WTC11 (cell line): ENCODE measurements around the gene STYK1. TPM values are rescaled to one million over a fixed set of nuclear protein-coding genes. Genes with fewer than 3 reads are reported as not detected.

ENCODE experiments used
- AFF4 ChIP-seq: sonication (generic); formaldehyde crosslinking; IDR thresholded peaks from 2 replicates; pipeline ENCODE4 v1.8.1; 2023; ENCODE audit warnings: mild to moderate bottlenecking, missing genetic modification reagents, borderline replicate concordance
- CREM ChIP-seq: sonication (generic); formaldehyde crosslinking; IDR thresholded peaks from 2 replicates; pipeline ENCODE4 v1.8.1; 2022; ENCODE audit warnings: mild to moderate bottlenecking, missing genetic modification reagents, moderate library complexity
- E2F4 ChIP-seq: sonication (generic); formaldehyde crosslinking; IDR thresholded peaks from 2 replicates; pipeline ENCODE4 v1.8.1; 2022; ENCODE audit warnings: low read depth, mild to moderate bottlenecking, moderate library complexity, missing genetic modification reagents, borderline replicate concordance
- ELF4 ChIP-seq: sonication (generic); formaldehyde crosslinking; IDR thresholded peaks from 2 replicates; pipeline ENCODE4 v1.8.1; 2022; ENCODE audit warnings: low read depth, mild to moderate bottlenecking, moderate library complexity, missing genetic modification reagents
- ERG ChIP-seq: fragments of 250-450 bp; sonication (Bioruptor Pico); IDR thresholded peaks from 2 replicates; pipeline ENCODE4 v1.8.0; 2021; ENCODE audit warnings: mild to moderate bottlenecking
- NFATC4 ChIP-seq: fragments of 250-450 bp; sonication (Bioruptor Pico); IDR thresholded peaks from 2 replicates; pipeline ENCODE4 v1.9.0; 2021; ENCODE audit warnings: mild to moderate bottlenecking
- NR1H2 ChIP-seq: sonication (generic); formaldehyde crosslinking; IDR thresholded peaks from 2 replicates; pipeline ENCODE4 v1.9.0; 2021; ENCODE audit warnings: mild to moderate bottlenecking, moderate library complexity, missing genetic modification reagents
- NR3C1 ChIP-seq: sonication (generic); formaldehyde crosslinking; conservative IDR thresholded peaks from 2 replicates; pipeline ENCODE4 v1.8.1; 2023; ENCODE audit warnings: low read depth, mild to moderate bottlenecking, missing genetic modification reagents
- OVOL2 ChIP-seq: fragments of 250-450 bp; sonication (Bioruptor Pico); IDR thresholded peaks from 2 replicates; pipeline ENCODE4 v1.9.0; 2021; ENCODE audit warnings: mild to moderate bottlenecking, borderline replicate concordance
- ZBTB21 ChIP-seq: sonication (generic); formaldehyde crosslinking; IDR thresholded peaks from 2 replicates; pipeline ENCODE4 v1.8.1; 2023; ENCODE audit warnings: mild to moderate bottlenecking, missing genetic modification reagents, borderline replicate concordance
- ZBTB43 ChIP-seq: sonication (generic); formaldehyde crosslinking; IDR thresholded peaks from 2 replicates; pipeline ENCODE4 v1.8.1; 2023; ENCODE audit warnings: mild to moderate bottlenecking, missing genetic modification reagents
- ZNF138 ChIP-seq: sonication (generic); formaldehyde crosslinking; conservative IDR thresholded peaks from 2 replicates; pipeline ENCODE4 v1.8.1; 2022; ENCODE audit warnings: mild to moderate bottlenecking, moderate library complexity, missing genetic modification reagents
- ZNF232 ChIP-seq: sonication (generic); formaldehyde crosslinking; IDR thresholded peaks from 2 replicates; pipeline ENCODE4 v1.8.0; 2022; ENCODE audit warnings: mild to moderate bottlenecking, missing genetic modification reagents
- total RNA-seq: library from RNA; stranded (reverse); gene quantifications from 3 replicates; pipeline ENCODE4 v1.2.3, GENCODE V29; 2021
- TF ChIP-seq, protein P1 (sequence below): sonication (generic); formaldehyde crosslinking; IDR thresholded peaks from 2 replicates; pipeline ENCODE4 v1.8.1; 2022; ENCODE audit warnings: mild to moderate bottlenecking, missing genetic modification reagents, moderate library complexity, borderline replicate concordance
- TF ChIP-seq, protein P2 (sequence below): fragments of 250-450 bp; sonication (Bioruptor Pico); IDR thresholded peaks from 2 replicates; pipeline ENCODE4 v1.9.0; 2021; ENCODE audit warnings: mild to moderate bottlenecking
- TF ChIP-seq, protein P3 (sequence below): sonication (generic); formaldehyde crosslinking; IDR thresholded peaks from 2 replicates; pipeline ENCODE4 v1.8.1; 2023; ENCODE audit warnings: mild to moderate bottlenecking, moderate library complexity, missing genetic modification reagents
- TF ChIP-seq, protein P4 (sequence below): fragments of 250-450 bp; sonication (Bioruptor Pico); IDR thresholded peaks from 2 replicates; pipeline ENCODE4 v1.9.0; 2021; ENCODE audit warnings: mild to moderate bottlenecking, borderline replicate concordance
- TF ChIP-seq, protein P5 (sequence below): fragments of 250-450 bp; sonication (Bioruptor Pico); IDR thresholded peaks from 2 replicates; pipeline ENCODE4 v2.1.2; 2022; ENCODE audit warnings: mild to moderate bottlenecking, moderate library complexity

STYK1 gene
- total RNA-seq, 1 experiment from 2014 or later: 1.6 TPM

- TF ChIP-seq ERG (CRISPR knock-in tag) (no peak), E2F4 (CRISPR knock-in tag) (no peak), NFATC4 (CRISPR knock-in tag) (no peak), ZBTB21 (CRISPR knock-in tag) (no peak), ELF4 (no peak), ZBTB43 (no peak), CREM (0 out of 2 replicates have a peak, but pooled peaks have one; percentile 24), NR3C1 (CRISPR knock-in tag) (no peak), NR1H2 (no peak), AFF4 (CRISPR knock-in tag) (no peak), ZNF232 (CRISPR knock-in tag) (no peak), OVOL2 (CRISPR knock-in tag) (no peak), ZNF138 (CRISPR knock-in tag) (no peak)
- TF ChIP-seq, protein P1, sequence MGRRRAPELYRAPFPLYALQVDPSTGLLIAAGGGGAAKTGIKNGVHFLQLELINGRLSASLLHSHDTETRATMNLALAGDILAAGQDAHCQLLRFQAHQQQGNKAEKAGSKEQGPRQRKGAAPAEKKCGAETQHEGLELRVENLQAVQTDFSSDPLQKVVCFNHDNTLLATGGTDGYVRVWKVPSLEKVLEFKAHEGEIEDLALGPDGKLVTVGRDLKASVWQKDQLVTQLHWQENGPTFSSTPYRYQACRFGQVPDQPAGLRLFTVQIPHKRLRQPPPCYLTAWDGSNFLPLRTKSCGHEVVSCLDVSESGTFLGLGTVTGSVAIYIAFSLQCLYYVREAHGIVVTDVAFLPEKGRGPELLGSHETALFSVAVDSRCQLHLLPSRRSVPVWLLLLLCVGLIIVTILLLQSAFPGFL: no peak
- TF ChIP-seq, protein P2, sequence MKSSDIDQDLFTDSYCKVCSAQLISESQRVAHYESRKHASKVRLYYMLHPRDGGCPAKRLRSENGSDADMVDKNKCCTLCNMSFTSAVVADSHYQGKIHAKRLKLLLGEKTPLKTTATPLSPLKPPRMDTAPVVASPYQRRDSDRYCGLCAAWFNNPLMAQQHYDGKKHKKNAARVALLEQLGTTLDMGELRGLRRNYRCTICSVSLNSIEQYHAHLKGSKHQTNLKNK (CRISPR knock-in tag): no peak
- TF ChIP-seq, protein P3, sequence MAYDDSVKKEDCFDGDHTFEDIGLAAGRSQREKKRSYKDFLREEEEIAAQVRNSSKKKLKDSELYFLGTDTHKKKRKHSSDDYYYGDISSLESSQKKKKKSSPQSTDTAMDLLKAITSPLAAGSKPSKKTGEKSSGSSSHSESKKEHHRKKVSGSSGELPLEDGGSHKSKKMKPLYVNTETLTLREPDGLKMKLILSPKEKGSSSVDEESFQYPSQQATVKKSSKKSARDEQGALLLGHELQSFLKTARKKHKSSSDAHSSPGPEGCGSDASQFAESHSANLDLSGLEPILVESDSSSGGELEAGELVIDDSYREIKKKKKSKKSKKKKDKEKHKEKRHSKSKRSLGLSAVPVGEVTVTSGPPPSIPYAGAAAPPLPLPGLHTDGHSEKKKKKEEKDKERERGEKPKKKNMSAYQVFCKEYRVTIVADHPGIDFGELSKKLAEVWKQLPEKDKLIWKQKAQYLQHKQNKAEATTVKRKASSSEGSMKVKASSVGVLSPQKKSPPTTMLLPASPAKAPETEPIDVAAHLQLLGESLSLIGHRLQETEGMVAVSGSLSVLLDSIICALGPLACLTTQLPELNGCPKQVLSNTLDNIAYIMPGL: peak; percentile 17; the same call in 1 of the 2 replicates
- TF ChIP-seq, protein P4, sequence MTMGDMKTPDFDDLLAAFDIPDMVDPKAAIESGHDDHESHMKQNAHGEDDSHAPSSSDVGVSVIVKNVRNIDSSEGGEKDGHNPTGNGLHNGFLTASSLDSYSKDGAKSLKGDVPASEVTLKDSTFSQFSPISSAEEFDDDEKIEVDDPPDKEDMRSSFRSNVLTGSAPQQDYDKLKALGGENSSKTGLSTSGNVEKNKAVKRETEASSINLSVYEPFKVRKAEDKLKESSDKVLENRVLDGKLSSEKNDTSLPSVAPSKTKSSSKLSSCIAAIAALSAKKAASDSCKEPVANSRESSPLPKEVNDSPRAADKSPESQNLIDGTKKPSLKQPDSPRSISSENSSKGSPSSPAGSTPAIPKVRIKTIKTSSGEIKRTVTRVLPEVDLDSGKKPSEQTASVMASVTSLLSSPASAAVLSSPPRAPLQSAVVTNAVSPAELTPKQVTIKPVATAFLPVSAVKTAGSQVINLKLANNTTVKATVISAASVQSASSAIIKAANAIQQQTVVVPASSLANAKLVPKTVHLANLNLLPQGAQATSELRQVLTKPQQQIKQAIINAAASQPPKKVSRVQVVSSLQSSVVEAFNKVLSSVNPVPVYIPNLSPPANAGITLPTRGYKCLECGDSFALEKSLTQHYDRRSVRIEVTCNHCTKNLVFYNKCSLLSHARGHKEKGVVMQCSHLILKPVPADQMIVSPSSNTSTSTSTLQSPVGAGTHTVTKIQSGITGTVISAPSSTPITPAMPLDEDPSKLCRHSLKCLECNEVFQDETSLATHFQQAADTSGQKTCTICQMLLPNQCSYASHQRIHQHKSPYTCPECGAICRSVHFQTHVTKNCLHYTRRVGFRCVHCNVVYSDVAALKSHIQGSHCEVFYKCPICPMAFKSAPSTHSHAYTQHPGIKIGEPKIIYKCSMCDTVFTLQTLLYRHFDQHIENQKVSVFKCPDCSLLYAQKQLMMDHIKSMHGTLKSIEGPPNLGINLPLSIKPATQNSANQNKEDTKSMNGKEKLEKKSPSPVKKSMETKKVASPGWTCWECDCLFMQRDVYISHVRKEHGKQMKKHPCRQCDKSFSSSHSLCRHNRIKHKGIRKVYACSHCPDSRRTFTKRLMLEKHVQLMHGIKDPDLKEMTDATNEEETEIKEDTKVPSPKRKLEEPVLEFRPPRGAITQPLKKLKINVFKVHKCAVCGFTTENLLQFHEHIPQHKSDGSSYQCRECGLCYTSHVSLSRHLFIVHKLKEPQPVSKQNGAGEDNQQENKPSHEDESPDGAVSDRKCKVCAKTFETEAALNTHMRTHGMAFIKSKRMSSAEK: no peak
- TF ChIP-seq, protein P5, sequence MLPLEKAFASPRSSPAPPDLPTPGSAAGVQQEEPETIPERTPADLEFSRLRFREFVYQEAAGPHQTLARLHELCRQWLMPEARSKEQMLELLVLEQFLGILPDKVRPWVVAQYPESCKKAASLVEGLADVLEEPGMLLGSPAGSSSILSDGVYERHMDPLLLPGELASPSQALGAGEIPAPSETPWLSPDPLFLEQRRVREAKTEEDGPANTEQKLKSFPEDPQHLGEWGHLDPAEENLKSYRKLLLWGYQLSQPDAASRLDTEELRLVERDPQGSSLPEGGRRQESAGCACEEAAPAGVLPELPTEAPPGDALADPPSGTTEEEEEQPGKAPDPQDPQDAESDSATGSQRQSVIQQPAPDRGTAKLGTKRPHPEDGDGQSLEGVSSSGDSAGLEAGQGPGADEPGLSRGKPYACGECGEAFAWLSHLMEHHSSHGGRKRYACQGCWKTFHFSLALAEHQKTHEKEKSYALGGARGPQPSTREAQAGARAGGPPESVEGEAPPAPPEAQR (CRISPR knock-in tag): no peak
Observed at GRCh38 chr12:10722905-10723746, 49.3 kb upstream of the STYK1 start, which contains the start of gene YBX3 (continued).
